Measurements from ENCODE around the gene CDC27. TPM values are rescaled to one million over a fixed set of nuclear protein-coding genes. Genes with fewer than 3 reads are reported as not detected.

The CDC27 gene, protein sequence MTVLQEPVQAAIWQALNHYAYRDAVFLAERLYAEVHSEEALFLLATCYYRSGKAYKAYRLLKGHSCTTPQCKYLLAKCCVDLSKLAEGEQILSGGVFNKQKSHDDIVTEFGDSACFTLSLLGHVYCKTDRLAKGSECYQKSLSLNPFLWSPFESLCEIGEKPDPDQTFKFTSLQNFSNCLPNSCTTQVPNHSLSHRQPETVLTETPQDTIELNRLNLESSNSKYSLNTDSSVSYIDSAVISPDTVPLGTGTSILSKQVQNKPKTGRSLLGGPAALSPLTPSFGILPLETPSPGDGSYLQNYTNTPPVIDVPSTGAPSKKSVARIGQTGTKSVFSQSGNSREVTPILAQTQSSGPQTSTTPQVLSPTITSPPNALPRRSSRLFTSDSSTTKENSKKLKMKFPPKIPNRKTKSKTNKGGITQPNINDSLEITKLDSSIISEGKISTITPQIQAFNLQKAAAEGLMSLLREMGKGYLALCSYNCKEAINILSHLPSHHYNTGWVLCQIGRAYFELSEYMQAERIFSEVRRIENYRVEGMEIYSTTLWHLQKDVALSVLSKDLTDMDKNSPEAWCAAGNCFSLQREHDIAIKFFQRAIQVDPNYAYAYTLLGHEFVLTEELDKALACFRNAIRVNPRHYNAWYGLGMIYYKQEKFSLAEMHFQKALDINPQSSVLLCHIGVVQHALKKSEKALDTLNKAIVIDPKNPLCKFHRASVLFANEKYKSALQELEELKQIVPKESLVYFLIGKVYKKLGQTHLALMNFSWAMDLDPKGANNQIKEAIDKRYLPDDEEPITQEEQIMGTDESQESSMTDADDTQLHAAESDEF
- 51.7 TPM for polyA plus RNA-seq (2013, experiment 1 of 2)
- 54.0 TPM for polyA plus RNA-seq (2013, experiment 2 of 2)

- Histone ChIP-seq H3K27ac (ENCODE audit: low read depth, low read length) (peak within 1 kb of the TSS; percentile 73), H3K9ac (ENCODE audit: low read depth, low read length) (peak within 1 kb of the TSS; percentile 82), H3K4me3 (ENCODE audit: low read length) (peak within 1 kb of the TSS; percentile 81), H3K27me3 (ENCODE audit: insufficient read depth, low read length) (no peaks in the 10 kb centered on the region), H3K36me3 (ENCODE audit: insufficient read depth, low read length) (no peaks in the 10 kb centered on the region), H3K9me3 (ENCODE audit: insufficient read depth, low read depth, low read length) (no peaks in the 10 kb centered on the region), H3K4me1 (ENCODE audit: insufficient read depth, low read length) (peaks cover 12% of the 10 kb centered on the region)
- under 1% methylated on average over 64 of the region's 64 CpGs for whole genome bisulfite sequencing
Measured at GRCh38 chr17:47188876-47189731, at the start of gene CDC27. TSS of gene CDC27 (minus strand) at chr17:47189295. CDS start at chr17:47189172, 123 bp downstream.

- Histone ChIP-seq H3K27ac (ENCODE audit: low read depth, low read length) (no peak overlapping the region), H3K4me3 (ENCODE audit: low read length) (no peak overlapping the region), H3K9me3 (ENCODE audit: insufficient read depth, low read depth, low read length) (no peaks in the 10 kb centered on the region), H3K36me3 (ENCODE audit: insufficient read depth, low read length) (no peaks in the 10 kb centered on the region), H3K9ac (ENCODE audit: low read depth, low read length) (no peak overlapping the region), H3K27me3 (ENCODE audit: insufficient read depth, low read length) (no peaks in the 10 kb centered on the region), H3K4me1 (ENCODE audit: insufficient read depth, low read length) (no peaks in the 10 kb centered on the region)
- WGBS = 87% methylated on average over 29 of the region's 29 CpGs
Measured at GRCh38 chr17:47238321-47239010, 49.4 kb upstream of the CDC27 start.

- Histone ChIP-seq H3K27me3 (ENCODE audit: insufficient read depth, low read length) (no peaks in the 10 kb centered on the region), H3K9ac (ENCODE audit: low read depth, low read length) (no peak overlapping the region), H3K36me3 (ENCODE audit: insufficient read depth, low read length) (no peaks in the 10 kb centered on the region), H3K27ac (ENCODE audit: low read depth, low read length) (no peak overlapping the region), H3K4me1 (ENCODE audit: insufficient read depth, low read length) (no peaks in the 10 kb centered on the region), H3K4me3 (ENCODE audit: low read length) (no peak overlapping the region), H3K9me3 (ENCODE audit: insufficient read depth, low read depth, low read length) (no peaks in the 10 kb centered on the region)
- 94% methylated on average over 7 of the region's 7 CpGs for WGBS
Measured at GRCh38 chr17:47237841-47238240, 48.7 kb upstream of the CDC27 start.

GRCh38 chr17:47235923-47236322, 46.8 kb upstream of the CDC27 start:
- no peak overlapping the region for H3K27ac ChIP-seq (ENCODE audit: low read depth, low read length)
- H3K4me1 ChIP-seq (ENCODE audit: insufficient read depth, low read length) = no peaks in the 10 kb centered on the region
- no peak overlapping the region for H3K4me3 ChIP-seq (ENCODE audit: low read length)
- no peaks in the 10 kb centered on the region for H3K27me3 ChIP-seq (ENCODE audit: insufficient read depth, low read length)
- no peak overlapping the region for H3K9ac ChIP-seq (ENCODE audit: low read depth, low read length)
- H3K9me3 ChIP-seq (ENCODE audit: insufficient read depth, low read depth, low read length) = no peaks in the 10 kb centered on the region
- no peaks in the 10 kb centered on the region for H3K36me3 ChIP-seq (ENCODE audit: insufficient read depth, low read length)
- 98% methylated on average over 1 of the region's 2 CpGs for WGBS

DNA sequence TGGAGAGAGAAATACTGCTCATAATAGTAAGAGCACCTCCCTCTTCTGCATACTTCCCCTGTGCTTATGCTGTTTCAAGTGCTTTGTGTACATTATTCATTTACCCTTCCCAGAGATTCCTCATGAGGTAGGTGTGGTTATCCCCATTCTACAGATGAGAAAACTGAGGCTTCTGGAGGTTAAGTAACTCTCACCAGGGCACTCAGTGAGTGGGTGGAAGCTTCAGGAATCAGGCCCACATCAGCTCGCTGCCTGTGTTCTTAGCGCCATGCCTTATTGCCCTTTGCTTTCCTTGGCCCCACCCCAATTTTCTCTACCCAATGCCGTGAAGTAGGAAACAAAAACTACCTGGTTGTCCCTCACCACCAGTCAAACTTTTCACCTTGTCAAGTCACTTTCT, 46.4 kb upstream of the CDC27 start:
- Histone ChIP-seq H3K9ac (ENCODE audit: low read depth, low read length) (no peak overlapping the region), H3K4me3 (ENCODE audit: low read length) (no peak overlapping the region), H3K27me3 (ENCODE audit: insufficient read depth, low read length) (no peaks in the 10 kb centered on the region), H3K9me3 (ENCODE audit: insufficient read depth, low read depth, low read length) (no peaks in the 10 kb centered on the region), H3K4me1 (ENCODE audit: insufficient read depth, low read length) (no peaks in the 10 kb centered on the region), H3K27ac (ENCODE audit: low read depth, low read length) (no peak overlapping the region), H3K36me3 (ENCODE audit: insufficient read depth, low read length) (no peaks in the 10 kb centered on the region)
- 96% methylated on average over 3 of the region's 3 CpGs for WGBS

- 89% methylated on average over 2 of the region's 2 CpGs for WGBS
Measured at GRCh38 chr17:47232465-47232864, 43.4 kb upstream of the CDC27 start.

GRCh38 chr17:47231866-47232265, 42.8 kb upstream of the CDC27 start:
- Histone ChIP-seq H3K36me3 (ENCODE audit: insufficient read depth, low read length) (no peaks in the 10 kb centered on the region), H3K4me3 (ENCODE audit: low read length) (no peak overlapping the region), H3K9ac (ENCODE audit: low read depth, low read length) (no peak overlapping the region), H3K27ac (ENCODE audit: low read depth, low read length) (no peak overlapping the region), H3K9me3 (ENCODE audit: insufficient read depth, low read depth, low read length) (no peaks in the 10 kb centered on the region), H3K4me1 (ENCODE audit: insufficient read depth, low read length) (peaks cover 5% of the 10 kb centered on the region; the same call in 1 of the 2 replicates), H3K27me3 (ENCODE audit: insufficient read depth, low read length) (no peaks in the 10 kb centered on the region; the same call in 1 of the 2 replicates)
- WGBS = 87% methylated on average over 3 of the region's 3 CpGs

More at GRCh38 chr17:47232465-47232864, 43.4 kb upstream of the CDC27 start:
- no peaks in the 10 kb centered on the region; the same call in 1 of the 2 replicates for H3K27me3 ChIP-seq (ENCODE audit: insufficient read depth, low read length)
- no peak overlapping the region for H3K4me3 ChIP-seq (ENCODE audit: low read length)
- H3K27ac ChIP-seq (ENCODE audit: low read depth, low read length) = no peak overlapping the region
- H3K36me3 ChIP-seq (ENCODE audit: insufficient read depth, low read length) = no peaks in the 10 kb centered on the region
- H3K9ac ChIP-seq (ENCODE audit: low read depth, low read length) = no peak overlapping the region
- H3K4me1 ChIP-seq (ENCODE audit: insufficient read depth, low read length) = peaks cover 5% of the 10 kb centered on the region; the same call in 1 of the 2 replicates
- no peaks in the 10 kb centered on the region for H3K9me3 ChIP-seq (ENCODE audit: insufficient read depth, low read depth, low read length)

- Histone ChIP-seq H3K27ac (ENCODE audit: low read depth, low read length) (no peak overlapping the region), H3K9ac (ENCODE audit: low read depth, low read length) (no peak overlapping the region), H3K9me3 (ENCODE audit: insufficient read depth, low read depth, low read length) (no peaks in the 10 kb centered on the region), H3K4me1 (ENCODE audit: insufficient read depth, low read length) (peaks cover 5% of the 10 kb centered on the region; the same call in 1 of the 2 replicates), H3K36me3 (ENCODE audit: insufficient read depth, low read length) (no peaks in the 10 kb centered on the region), H3K4me3 (ENCODE audit: low read length) (no peak overlapping the region), H3K27me3 (ENCODE audit: insufficient read depth, low read length) (no peaks in the 10 kb centered on the region; the same call in 1 of the 2 replicates)
- 94% methylated on average over 3 of the region's 3 CpGs for WGBS
Measured at GRCh38 chr17:47231334-47231733, 42.2 kb upstream of the CDC27 start.

GRCh38 chr17:47230864-47231263, 41.8 kb upstream of the CDC27 start:
- peaks cover 5% of the 10 kb centered on the region; the same call in 1 of the 2 replicates for H3K4me1 ChIP-seq (ENCODE audit: insufficient read depth, low read length)
- H3K9ac ChIP-seq (ENCODE audit: low read depth, low read length) = no peak overlapping the region
- no peak overlapping the region for H3K27ac ChIP-seq (ENCODE audit: low read depth, low read length)
- 88% methylated on average over 10 of the region's 10 CpGs for WGBS
- no peaks in the 10 kb centered on the region for H3K9me3 ChIP-seq (ENCODE audit: insufficient read depth, low read depth, low read length)
- no peak overlapping the region for H3K4me3 ChIP-seq (ENCODE audit: low read length)
- no peaks in the 10 kb centered on the region for H3K36me3 ChIP-seq (ENCODE audit: insufficient read depth, low read length)
- H3K27me3 ChIP-seq (ENCODE audit: insufficient read depth, low read length) = no peaks in the 10 kb centered on the region; the same call in 1 of the 2 replicates

Measured in HUES64 (cell line).